ENCODE data around the gene HCN3.
A peak's percentile ranks its signal among the peaks of the same experiment; 100 is the strongest.

The HCN3 gene

GRCh38 chr1:155322953-155323728, 45.9 kb downstream of the HCN3 start:
- TF ChIP-seq CTCF (IDR thresholded peaks at IDR 0.05; ENCODE audit: poor library complexity, severe bottlenecking), result peak; percentile 95
- Histone ChIP-seq H3K27ac (ENCODE audit: poor library complexity, severe bottlenecking) (peak overlapping the region; percentile 83), H3K9me3 (ENCODE audit: severe bottlenecking) (no peaks in the 10 kb centered on the region), H3K36me3 (ENCODE audit: low read depth) (peaks cover 37% of the 10 kb centered on the region), H3K4me1 (ENCODE audit: insufficient read depth, poor library complexity, severe bottlenecking) (no peaks in the 10 kb centered on the region), H3K27me3 (ENCODE audit: insufficient read depth, poor library complexity, severe bottlenecking) (no peaks in the 10 kb centered on the region), H3K4me3 (ENCODE audit: severe bottlenecking) (peak overlapping the region; percentile 52)
- peak; percentile 49 for ATAC-seq (ENCODE audit: low read depth)
- DNase-seq (ENCODE audit: low spot score), result peak; percentile 92

GRCh38 chr1:155323729-155324036, 46.4 kb downstream of the HCN3 start:
- ATAC-seq (ENCODE audit: low read depth) (peak; percentile 18), DNase-seq (ENCODE audit: low spot score) (peak; percentile 85)
- Histone ChIP-seq H3K27ac (ENCODE audit: poor library complexity, severe bottlenecking) (peak overlapping the region; percentile 83), H3K27me3 (ENCODE audit: insufficient read depth, poor library complexity, severe bottlenecking) (no peaks in the 10 kb centered on the region), H3K4me1 (ENCODE audit: insufficient read depth, poor library complexity, severe bottlenecking) (no peaks in the 10 kb centered on the region), H3K9me3 (ENCODE audit: severe bottlenecking) (no peaks in the 10 kb centered on the region), H3K36me3 (ENCODE audit: low read depth) (peaks cover 35% of the 10 kb centered on the region), H3K4me3 (ENCODE audit: severe bottlenecking) (peak overlapping the region; percentile 52)
- TF ChIP-seq CTCF (IDR thresholded peaks at IDR 0.05; ENCODE audit: poor library complexity, severe bottlenecking), result no peak

- peak overlapping the region; percentile 83 for H3K27ac ChIP-seq (ENCODE audit: poor library complexity, severe bottlenecking)
- ATAC-seq (ENCODE audit: low read depth), result peak; percentile 69
These were observed 46.9 kb downstream of the HCN3 start for GRCh38 chr1:155324037-155324716.

DNA sequence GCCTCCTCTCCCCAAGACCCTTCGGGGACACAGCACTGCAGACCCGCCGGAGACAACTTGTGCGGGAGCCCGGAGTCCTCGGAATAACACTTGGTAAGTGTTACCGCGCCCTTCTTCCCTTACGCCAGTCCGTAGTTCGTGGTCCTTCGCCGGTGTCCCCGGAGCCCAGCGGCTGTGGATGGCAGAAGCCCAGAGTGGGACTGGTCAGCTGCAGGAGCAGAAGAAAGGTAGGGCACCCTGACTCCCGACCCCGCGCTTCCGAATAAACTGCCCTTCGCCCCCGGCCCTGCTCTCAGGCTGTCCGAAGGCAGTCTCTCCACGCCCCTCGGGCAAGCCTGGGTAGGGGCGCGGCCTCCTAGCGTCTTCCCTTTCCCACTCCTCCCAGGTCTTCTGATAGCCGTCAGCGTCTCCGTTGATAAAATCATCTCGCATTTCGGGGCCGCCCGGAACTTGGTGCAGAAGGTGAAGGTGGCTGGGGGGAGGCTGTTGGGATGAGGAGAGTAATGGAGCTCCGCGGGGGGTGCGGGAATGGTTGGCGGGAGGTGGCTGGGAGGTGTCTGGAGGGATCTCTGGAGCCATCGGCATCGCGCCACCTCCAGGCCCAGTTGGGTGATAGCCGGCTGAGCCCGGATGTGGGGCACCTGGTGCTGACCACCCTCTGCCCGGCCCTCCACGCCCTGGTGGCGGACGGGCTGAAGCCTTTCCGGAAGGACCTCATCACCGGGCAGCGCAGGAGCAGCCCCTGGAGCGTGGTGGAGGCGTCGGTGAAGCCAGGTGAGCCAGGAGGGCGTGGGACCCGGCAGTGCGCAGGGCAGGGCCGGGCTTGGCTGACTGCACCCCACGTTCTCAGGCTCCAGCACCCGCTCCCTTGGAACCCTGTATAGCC, 47.7 kb downstream of the HCN3 start:
- ATAC-seq (ENCODE audit: low read depth) (peak; percentile 6; the same call in 1 of the 3 replicates), DNase-seq (ENCODE audit: low spot score) (peak; percentile 74)
- Histone ChIP-seq H3K4me1 (ENCODE audit: insufficient read depth, poor library complexity, severe bottlenecking) (no peaks in the 10 kb centered on the region), H3K9me3 (ENCODE audit: severe bottlenecking) (no peaks in the 10 kb centered on the region), H3K4me3 (ENCODE audit: severe bottlenecking) (peak overlapping the region; percentile 52), H3K36me3 (ENCODE audit: low read depth) (peaks cover 26% of the 10 kb centered on the region), H3K27me3 (ENCODE audit: insufficient read depth, poor library complexity, severe bottlenecking) (no peaks in the 10 kb centered on the region), H3K27ac (ENCODE audit: poor library complexity, severe bottlenecking) (peak overlapping the region; percentile 83)
- TF ChIP-seq CTCF (IDR thresholded peaks at IDR 0.05; ENCODE audit: poor library complexity, severe bottlenecking), result peak; percentile 63

More at GRCh38 chr1:155324037-155324716, 46.9 kb downstream of the HCN3 start:
- no peaks in the 10 kb centered on the region for H3K27me3 ChIP-seq (ENCODE audit: insufficient read depth, poor library complexity, severe bottlenecking)
- peaks cover 32% of the 10 kb centered on the region for H3K36me3 ChIP-seq (ENCODE audit: low read depth)
- no peaks in the 10 kb centered on the region for H3K4me1 ChIP-seq (ENCODE audit: insufficient read depth, poor library complexity, severe bottlenecking)
- DNase-seq (ENCODE audit: low spot score), result peak; percentile 98
- H3K4me3 ChIP-seq (ENCODE audit: severe bottlenecking), result peak overlapping the region; percentile 52
- H3K9me3 ChIP-seq (ENCODE audit: severe bottlenecking), result no peaks in the 10 kb centered on the region
- TF ChIP-seq CTCF (IDR thresholded peaks at IDR 0.05; ENCODE audit: poor library complexity, severe bottlenecking), result no peak

Measured in RWPE2 (cell line).